Measurements from ENCODE around the gene ANGEL2. TPM values are rescaled to one million over a fixed set of nuclear protein-coding genes. Genes with fewer than 3 reads are reported as not detected.
"Not testable (repeated sequence)": the region's sequence is repeated elsewhere in the genome, so short reads cannot be mapped to it uniquely, and the experiment has no call there.

The ANGEL2 gene
- polyA plus RNA-seq, 1 of the 3 experiments (the other 2 are of a cell fraction): 14.0 TPM

DNA sequence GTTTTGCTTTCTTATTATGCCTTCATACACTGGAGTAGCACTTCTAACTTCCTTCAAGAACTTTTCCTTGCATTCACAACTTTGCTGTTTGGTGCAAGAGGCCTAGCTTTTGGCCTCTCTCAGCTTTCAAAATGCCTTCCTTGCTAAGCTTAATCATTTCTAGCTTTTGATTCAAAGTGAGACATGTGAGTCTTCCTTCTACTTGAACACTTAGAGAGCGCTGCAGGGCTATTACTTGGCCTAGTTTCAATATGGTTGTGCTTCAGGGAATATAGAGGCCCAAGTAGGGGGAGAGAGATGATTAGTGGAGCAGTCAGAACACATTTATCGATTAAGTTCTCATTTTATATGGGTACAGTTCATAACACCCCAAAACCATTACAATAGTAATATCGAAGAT is 12.4 kb downstream of the ANGEL2 start (continued):
- TF ChIP-seq, protein P1, sequence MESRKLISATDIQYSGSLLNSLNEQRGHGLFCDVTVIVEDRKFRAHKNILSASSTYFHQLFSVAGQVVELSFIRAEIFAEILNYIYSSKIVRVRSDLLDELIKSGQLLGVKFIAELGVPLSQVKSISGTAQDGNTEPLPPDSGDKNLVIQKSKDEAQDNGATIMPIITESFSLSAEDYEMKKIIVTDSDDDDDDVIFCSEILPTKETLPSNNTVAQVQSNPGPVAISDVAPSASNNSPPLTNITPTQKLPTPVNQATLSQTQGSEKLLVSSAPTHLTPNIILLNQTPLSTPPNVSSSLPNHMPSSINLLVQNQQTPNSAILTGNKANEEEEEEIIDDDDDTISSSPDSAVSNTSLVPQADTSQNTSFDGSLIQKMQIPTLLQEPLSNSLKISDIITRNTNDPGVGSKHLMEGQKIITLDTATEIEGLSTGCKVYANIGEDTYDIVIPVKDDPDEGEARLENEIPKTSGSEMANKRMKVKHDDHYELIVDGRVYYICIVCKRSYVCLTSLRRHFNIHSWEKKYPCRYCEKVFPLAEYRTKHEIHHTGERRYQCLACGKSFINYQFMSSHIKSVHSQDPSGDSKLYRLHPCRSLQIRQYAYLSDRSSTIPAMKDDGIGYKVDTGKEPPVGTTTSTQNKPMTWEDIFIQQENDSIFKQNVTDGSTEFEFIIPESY (IDR thresholded peaks at IDR 0.05; ENCODE audit: borderline replicate concordance, low read depth): no peak

DNA sequence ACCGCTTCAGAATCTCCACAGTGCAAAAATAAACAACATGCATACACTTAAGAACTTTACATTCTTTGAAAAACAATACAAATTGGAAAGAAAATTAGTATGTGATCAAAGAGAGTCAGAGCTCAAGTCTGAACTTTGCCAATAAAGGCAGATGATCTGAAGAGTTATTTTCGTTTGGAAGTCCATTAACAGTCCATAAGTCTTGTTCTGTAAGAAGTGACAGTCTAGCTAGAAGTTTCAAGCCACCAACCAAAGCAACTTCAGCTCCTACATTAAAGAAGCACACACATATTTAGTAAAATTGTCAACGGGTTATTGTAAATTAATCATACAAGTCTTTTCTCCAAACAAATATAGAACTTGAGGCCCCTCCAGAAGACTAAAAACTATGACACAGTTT is 20.7 kb downstream of the ANGEL2 start:
- Histone ChIP-seq H3K79me2 (ENCODE audit: insufficient read depth) (peaks cover 3% of the 10 kb centered on the region; the same call in 1 of the 2 replicates), H3K9ac (no peak overlapping the region), H3K4me1 (ENCODE audit: control insufficient read depth in 1 of 2, insufficient read depth in 2 of 2, low read depth in 1 of 2, low read length in 1 of 2) (no peaks in the 10 kb centered on the region; a peak in 1 of 4 replicates), H3K36me3 (replicated peaks in 1 of 2; ENCODE audit: control insufficient read depth in 1 of 2, insufficient read depth in 2 of 2, low read length in 1 of 2) (peaks cover 60 to 70% of the 10 kb centered on the region in 2 experiments), H3K27me3 (ENCODE audit: insufficient read depth) (no peaks in the 10 kb centered on the region), H3K9me3 (no peaks in the 10 kb centered on the region), H3K27ac (ENCODE audit: low read depth in 2 of 2, low read length in 1 of 2) (no peak overlapping the region), H2AFZ (ENCODE audit: low read depth) (no peak overlapping the region), H3K4me2 (no peak overlapping the region), H4K20me1 (ENCODE audit: insufficient read depth) (no peaks in the 10 kb centered on the region), H3F3A (replicated peaks; ENCODE audit: insufficient read depth) (peaks cover 19% of the 10 kb centered on the region), H3K9me2 (no peaks in the 10 kb centered on the region), H3K4me3 (ENCODE audit: low read depth in 2 of 2, low read length in 1 of 2) (no peak overlapping the region)
- no peak for DNase-seq
- POLR2A ChIA-PET: no interaction called here
- 86% methylated on average over 3 of the region's 3 CpGs for WGBS (ENCODE audit: low lambda C conversion rate)
- TF ChIP-seq FOXM1 (IDR thresholded peaks at IDR 0.05; ENCODE audit: low read depth) (no peak), MXI1 (IDR thresholded peaks at IDR 0.05; ENCODE audit: low read depth, low read length) (no peak), JUND (IDR thresholded peaks at IDR 0.05) (no peak), MEF2A (IDR thresholded peaks at IDR 0.05; ENCODE audit: borderline replicate concordance, low read depth) (no peak), YY1 (IDR thresholded peaks at IDR 0.05; ENCODE audit: low read depth) (no peak), FOSL2 (IDR thresholded peaks at IDR 0.05; ENCODE audit: borderline replicate concordance, low read depth) (no peak), GATA2 (CRISPR knock-in tag; IDR thresholded peaks at IDR 0.05) (no peak)
- TF ChIP-seq, protein P2, sequence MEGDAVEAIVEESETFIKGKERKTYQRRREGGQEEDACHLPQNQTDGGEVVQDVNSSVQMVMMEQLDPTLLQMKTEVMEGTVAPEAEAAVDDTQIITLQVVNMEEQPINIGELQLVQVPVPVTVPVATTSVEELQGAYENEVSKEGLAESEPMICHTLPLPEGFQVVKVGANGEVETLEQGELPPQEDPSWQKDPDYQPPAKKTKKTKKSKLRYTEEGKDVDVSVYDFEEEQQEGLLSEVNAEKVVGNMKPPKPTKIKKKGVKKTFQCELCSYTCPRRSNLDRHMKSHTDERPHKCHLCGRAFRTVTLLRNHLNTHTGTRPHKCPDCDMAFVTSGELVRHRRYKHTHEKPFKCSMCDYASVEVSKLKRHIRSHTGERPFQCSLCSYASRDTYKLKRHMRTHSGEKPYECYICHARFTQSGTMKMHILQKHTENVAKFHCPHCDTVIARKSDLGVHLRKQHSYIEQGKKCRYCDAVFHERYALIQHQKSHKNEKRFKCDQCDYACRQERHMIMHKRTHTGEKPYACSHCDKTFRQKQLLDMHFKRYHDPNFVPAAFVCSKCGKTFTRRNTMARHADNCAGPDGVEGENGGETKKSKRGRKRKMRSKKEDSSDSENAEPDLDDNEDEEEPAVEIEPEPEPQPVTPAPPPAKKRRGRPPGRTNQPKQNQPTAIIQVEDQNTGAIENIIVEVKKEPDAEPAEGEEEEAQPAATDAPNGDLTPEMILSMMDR (IDR thresholded peaks at IDR 0.05): no peak
- CTCF ChIA-PET: interaction anchor here (0.7 to 2.9 kb wide), 40 partner anchors 9 to 539 kb away, joined by 3 to 23 read pairs (median 4); partner anchors contain the start of genes ANGEL2 and RPS6KC1

DNA sequence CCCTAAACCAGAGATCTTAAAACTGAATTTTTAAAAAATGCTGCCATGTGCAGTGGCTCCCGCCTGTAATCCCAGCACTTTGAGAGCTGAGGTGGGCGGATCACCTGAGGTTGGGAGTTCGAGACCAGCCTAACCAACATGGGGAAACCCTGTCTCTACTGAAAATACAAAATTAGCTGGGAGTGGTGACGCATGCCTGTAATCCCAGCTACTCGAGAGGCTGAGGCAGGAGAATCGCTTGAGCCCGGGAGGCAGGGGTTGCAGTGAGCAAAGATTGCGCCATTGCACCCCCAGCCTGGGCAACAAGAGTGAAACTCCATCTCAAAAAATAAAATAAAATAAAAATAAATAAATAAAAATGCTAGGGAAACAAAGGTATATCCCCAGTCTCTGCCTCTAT is 21.7 kb downstream of the ANGEL2 start:
- Histone ChIP-seq H3F3A (replicated peaks; ENCODE audit: insufficient read depth) (peaks cover 19% of the 10 kb centered on the region), H3K36me3 (replicated peaks in 1 of 2; ENCODE audit: control insufficient read depth in 1 of 2, insufficient read depth in 2 of 2, low read length in 1 of 2) (peaks cover 54 to 72% of the 10 kb centered on the region in 2 experiments)
- H3K4me3 ChIP-seq (ENCODE audit: low read depth in 2 of 2, low read length in 1 of 2); POLR2A ChIA-PET; H3K4me2 ChIP-seq; H2AFZ ChIP-seq (ENCODE audit: low read depth); H3K27ac ChIP-seq (ENCODE audit: low read depth in 2 of 2, low read length in 1 of 2); H3K9ac ChIP-seq; H3K4me1 ChIP-seq (ENCODE audit: control insufficient read depth in 1 of 2, insufficient read depth in 2 of 2, low read depth in 1 of 2, low read length in 1 of 2); H3K79me2 ChIP-seq (ENCODE audit: insufficient read depth); H3K27me3 ChIP-seq (ENCODE audit: insufficient read depth); H4K20me1 ChIP-seq (ENCODE audit: insufficient read depth); H3K9me3 ChIP-seq; DNase-seq; H3K9me2 ChIP-seq: not testable (repeated sequence)
- CTCF ChIA-PET: interaction anchor here (1.2 to 2.9 kb wide), 13 partner anchors 10 to 538 kb away, joined by 3 to 23 read pairs (median 6); partner anchors contain the start of gene RPS6KC1
- WGBS (ENCODE audit: low lambda C conversion rate): 90% methylated on average over 8 of the region's 8 CpGs
